ENCODE results near the gene MYO7B.
"Not testable (repeated sequence)": the region's sequence is repeated elsewhere in the genome, so short reads cannot be mapped to it uniquely, and the experiment has no call there.

MYO7B gene

GRCh38 chr2:127541809-127542208, 6.3 kb downstream of the MYO7B start:
- DNase-seq = no peak
- Histone ChIP-seq H4K20me1 (ENCODE audit: insufficient read depth, low read length) (no peaks in the 10 kb centered on the region), H3K27ac (ENCODE audit: low read length) (no peak overlapping the region), H2AFZ (ENCODE audit: low read depth, low read length) (no peak overlapping the region), H3K4me2 (ENCODE audit: insufficient read depth, low read length) (no peak overlapping the region), H3K36me3 (ENCODE audit: insufficient read depth, low read length) (no peaks in the 10 kb centered on the region), H3K9me3 (ENCODE audit: insufficient read depth, low read length, severe bottlenecking) (no peaks in the 10 kb centered on the region), H3K79me2 (ENCODE audit: insufficient read depth, low read length) (no peaks in the 10 kb centered on the region), H3K4me3 (ENCODE audit: low read depth in 1 of 2, low read length in 2 of 2) (no peak overlapping the region), H3K4me1 (ENCODE audit: insufficient read depth, low read length) (no peaks in the 10 kb centered on the region), H3K27me3 (ENCODE audit: insufficient read depth, low read length, poor library complexity) (no peaks in the 10 kb centered on the region), H3K9ac (ENCODE audit: low read depth, low read length) (no peak overlapping the region)
- TF ChIP-seq, protein P1, sequence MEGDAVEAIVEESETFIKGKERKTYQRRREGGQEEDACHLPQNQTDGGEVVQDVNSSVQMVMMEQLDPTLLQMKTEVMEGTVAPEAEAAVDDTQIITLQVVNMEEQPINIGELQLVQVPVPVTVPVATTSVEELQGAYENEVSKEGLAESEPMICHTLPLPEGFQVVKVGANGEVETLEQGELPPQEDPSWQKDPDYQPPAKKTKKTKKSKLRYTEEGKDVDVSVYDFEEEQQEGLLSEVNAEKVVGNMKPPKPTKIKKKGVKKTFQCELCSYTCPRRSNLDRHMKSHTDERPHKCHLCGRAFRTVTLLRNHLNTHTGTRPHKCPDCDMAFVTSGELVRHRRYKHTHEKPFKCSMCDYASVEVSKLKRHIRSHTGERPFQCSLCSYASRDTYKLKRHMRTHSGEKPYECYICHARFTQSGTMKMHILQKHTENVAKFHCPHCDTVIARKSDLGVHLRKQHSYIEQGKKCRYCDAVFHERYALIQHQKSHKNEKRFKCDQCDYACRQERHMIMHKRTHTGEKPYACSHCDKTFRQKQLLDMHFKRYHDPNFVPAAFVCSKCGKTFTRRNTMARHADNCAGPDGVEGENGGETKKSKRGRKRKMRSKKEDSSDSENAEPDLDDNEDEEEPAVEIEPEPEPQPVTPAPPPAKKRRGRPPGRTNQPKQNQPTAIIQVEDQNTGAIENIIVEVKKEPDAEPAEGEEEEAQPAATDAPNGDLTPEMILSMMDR (IDR thresholded peaks at IDR 0.05; ENCODE audit: borderline replicate concordance, extremely low read depth, low read length, poor library complexity, severe bottlenecking) = no peak
- no peak for TF ChIP-seq EZH2 (IDR thresholded peaks at IDR 0.05; ENCODE audit: borderline replicate concordance, low read depth, low read length, severe bottlenecking)
- no peak for ATAC-seq (ENCODE audit: insufficient read depth, low read depth)

- Histone ChIP-seq H3K4me1 (ENCODE audit: insufficient read depth, low read length) (no peaks in the 10 kb centered on the region), H3K4me2 (ENCODE audit: insufficient read depth, low read length) (no peak overlapping the region), H3K9me3 (ENCODE audit: insufficient read depth, low read length, severe bottlenecking) (no peaks in the 10 kb centered on the region), H3K79me2 (ENCODE audit: insufficient read depth, low read length) (no peaks in the 10 kb centered on the region), H4K20me1 (ENCODE audit: insufficient read depth, low read length) (no peaks in the 10 kb centered on the region), H2AFZ (ENCODE audit: low read depth, low read length) (no peak overlapping the region), H3K9ac (ENCODE audit: low read depth, low read length) (no peak overlapping the region), H3K4me3 (ENCODE audit: low read depth in 1 of 2, low read length in 2 of 2) (no peak overlapping the region), H3K27ac (ENCODE audit: low read length) (no peak overlapping the region), H3K36me3 (ENCODE audit: insufficient read depth, low read length) (no peaks in the 10 kb centered on the region), H3K27me3 (ENCODE audit: insufficient read depth, low read length, poor library complexity) (no peaks in the 10 kb centered on the region)
- TF ChIP-seq, protein P1 (IDR thresholded peaks at IDR 0.05; ENCODE audit: borderline replicate concordance, extremely low read depth, low read length, poor library complexity, severe bottlenecking) = no peak
- no peak for TF ChIP-seq EZH2 (IDR thresholded peaks at IDR 0.05; ENCODE audit: borderline replicate concordance, low read depth, low read length, severe bottlenecking)
- ATAC-seq (ENCODE audit: insufficient read depth, low read depth) = peak; percentile 52; the same call in 2 of the 3 replicates
- DNase-seq = no peak
Measured at GRCh38 chr2:127542231-127542630, 6.7 kb downstream of the MYO7B start.

- not testable (repeated sequence) for H3K27me3 ChIP-seq (ENCODE audit: insufficient read depth, low read length, poor library complexity); DNase-seq; H3K27ac ChIP-seq (ENCODE audit: low read length); H3K9ac ChIP-seq (ENCODE audit: low read depth, low read length); H3K36me3 ChIP-seq (ENCODE audit: insufficient read depth, low read length); H2AFZ ChIP-seq (ENCODE audit: low read depth, low read length); H3K4me3 ChIP-seq (ENCODE audit: low read depth in 1 of 2, low read length in 2 of 2); ATAC-seq (ENCODE audit: insufficient read depth, low read depth); H4K20me1 ChIP-seq (ENCODE audit: insufficient read depth, low read length); H3K9me3 ChIP-seq (ENCODE audit: insufficient read depth, low read length, severe bottlenecking); H3K4me2 ChIP-seq (ENCODE audit: insufficient read depth, low read length); H3K79me2 ChIP-seq (ENCODE audit: insufficient read depth, low read length); H3K4me1 ChIP-seq (ENCODE audit: insufficient read depth, low read length)
Measured at GRCh38 chr2:127543013-127543501, 7.6 kb downstream of the MYO7B start.

GRCh38 chr2:127545189-127545588, 9.7 kb downstream of the MYO7B start:
- Histone ChIP-seq H3K79me2 (ENCODE audit: insufficient read depth, low read length) (no peaks in the 10 kb centered on the region), H4K20me1 (ENCODE audit: insufficient read depth, low read length) (no peaks in the 10 kb centered on the region), H3K9ac (ENCODE audit: low read depth, low read length) (no peak overlapping the region), H3K4me2 (ENCODE audit: insufficient read depth, low read length) (no peak overlapping the region), H3K27me3 (ENCODE audit: insufficient read depth, low read length, poor library complexity) (no peaks in the 10 kb centered on the region), H3K36me3 (ENCODE audit: insufficient read depth, low read length) (no peaks in the 10 kb centered on the region), H3K4me1 (ENCODE audit: insufficient read depth, low read length) (no peaks in the 10 kb centered on the region), H3K4me3 (ENCODE audit: low read depth in 1 of 2, low read length in 2 of 2) (no peak overlapping the region), H3K27ac (ENCODE audit: low read length) (no peak overlapping the region), H3K9me3 (ENCODE audit: insufficient read depth, low read length, severe bottlenecking) (no peaks in the 10 kb centered on the region), H2AFZ (ENCODE audit: low read depth, low read length) (no peak overlapping the region)
- TF ChIP-seq, protein P1 (IDR thresholded peaks at IDR 0.05; ENCODE audit: borderline replicate concordance, extremely low read depth, low read length, poor library complexity, severe bottlenecking) = no peak
- no peak for TF ChIP-seq EZH2 (IDR thresholded peaks at IDR 0.05; ENCODE audit: borderline replicate concordance, low read depth, low read length, severe bottlenecking)
- no peak for DNase-seq
- no peak for ATAC-seq (ENCODE audit: insufficient read depth, low read depth)
